Kasumi-1 (cell line): ENCODE measurements around the gene NR5A2.
A peak's percentile ranks its signal among the peaks of the same experiment; 100 is the strongest.

Experiments
- DNase-seq, 2 experiments: peaks; one replicate each; lab custom pipeline; 2025; lab: John Stamatoyannopoulos, UW

NR5A2 gene

GRCh38 chr1:200072636-200073285 lies 45.3 kb downstream of the NR5A2 start:
- no peak for DNase-seq

GRCh38 chr1:200073286-200073637 lies 45.8 kb downstream of the NR5A2 start:
- DNase-seq: no peak

GRCh38 chr1:200075522-200075921 lies 48.0 kb downstream of the NR5A2 start:
- no peak for DNase-seq

GRCh38 chr1:200075938-200076546 lies 48.5 kb downstream of the NR5A2 start:
- no peak for DNase-seq

- no peak for DNase-seq
Measured at GRCh38 chr1:200079232-200079940, 51.9 kb downstream of the NR5A2 start.

GRCh38 chr1:200081151-200081968 lies 53.9 kb downstream of the NR5A2 start:
- DNase-seq: no peak

GRCh38 chr1:200081969-200082245 lies 54.4 kb downstream of the NR5A2 start:
- no peak for DNase-seq

GRCh38 chr1:200082329-200082728 lies 54.8 kb downstream of the NR5A2 start:
- DNase-seq: no peak

- peak; percentile 23 to 31 for DNase-seq
Measured at GRCh38 chr1:200090252-200091159, 63.0 kb downstream of the NR5A2 start.

GRCh38 chr1:200095057-200095577 lies 67.6 kb downstream of the NR5A2 start:
- no peak for DNase-seq

GRCh38 chr1:200096774-200097173 lies 69.3 kb downstream of the NR5A2 start:
- DNase-seq: no peak

GRCh38 chr1:200099040-200099439 lies 71.5 kb downstream of the NR5A2 start:
- DNase-seq: no peak

GRCh38 chr1:200103966-200104583 lies 76.6 kb downstream of the NR5A2 start:
- DNase-seq: no peak

- no peak for DNase-seq
Measured at GRCh38 chr1:200107004-200107470, 79.5 kb downstream of the NR5A2 start.

- no peak for DNase-seq
Measured at GRCh38 chr1:200108659-200109058, 81.1 kb downstream of the NR5A2 start.

GRCh38 chr1:200112290-200112689 lies 84.8 kb downstream of the NR5A2 start:
- no peak for DNase-seq

- no peak for DNase-seq
Measured at GRCh38 chr1:200115532-200115931, 88.0 kb downstream of the NR5A2 start.

GRCh38 chr1:200116324-200116723 lies 88.8 kb downstream of the NR5A2 start:
- DNase-seq: no peak

GRCh38 chr1:200118779-200119505 lies 91.4 kb downstream of the NR5A2 start:
- DNase-seq: no peak

- no peak for DNase-seq
Measured at GRCh38 chr1:200121421-200121820, 93.9 kb downstream of the NR5A2 start.
